Keratinocyte (primary cell): Measurements from ENCODE around the gene ADGRV1. TPM values are rescaled to one million over a fixed set of nuclear protein-coding genes. Genes with fewer than 3 reads are reported as not detected.
A peak's percentile ranks its signal among the peaks of the same experiment; 100 is the strongest.

ENCODE experiments used
- DNase-seq: peaks from one replicate; pipeline ENCODE4 v3.0.0-alpha.2; 2011; ENCODE audit warnings: low read depth, missing footprints, low spot score
- FAIRE-seq: peaks from 2 replicates; lab custom pipeline; 2011; peaks lifted over from hg19 to GRCh38; lab: Jason Lieb, UNC
- H2AFZ ChIP-seq: 2 replicates; pipeline ENCODE4 v1.6.0; 2012; ENCODE audit warnings: low read length, control low read depth, inconsistent platforms; ENCODE audit not compliant: control insufficient read depth
- H3K27ac ChIP-seq: 2 replicates; pipeline ENCODE4 v1.5.1; 2011; ENCODE audit warnings: low read length; ENCODE audit not compliant: control insufficient read depth, insufficient read depth
- H3K27me3 ChIP-seq: 3 replicates; pipeline ENCODE4 v1.6.0; 2011; ENCODE audit warnings: low read length; ENCODE audit not compliant: control insufficient read depth, insufficient read depth; ENCODE audit errors: extremely low read depth
- H3K36me3 ChIP-seq, 2 experiments: 2 replicates in 1 of 2; 3 replicates in 1 of 2; pipeline ENCODE4 v1.5.1; 2011; ENCODE audit warnings: low read length in 2 of 2, mild to moderate bottlenecking in 1 of 2; ENCODE audit not compliant: control insufficient read depth in 2 of 2, insufficient read depth in 2 of 2; ENCODE audit errors: extremely low read depth in 1 of 2
- H3K4me1 ChIP-seq: 3 replicates; pipeline ENCODE4 v1.5.1; 2011; ENCODE audit warnings: low read length; ENCODE audit not compliant: control insufficient read depth, insufficient read depth; ENCODE audit errors: extremely low read depth
- H3K4me2 ChIP-seq: 3 replicates; pipeline ENCODE4 v1.6.0; 2011; ENCODE audit warnings: low read depth, low read length; ENCODE audit not compliant: control insufficient read depth, insufficient read depth; ENCODE audit errors: extremely low read depth
- H3K4me3 ChIP-seq, 3 experiments: fragments of 200-600 bp in 1 of 3; sonication (generic) in 1 of 3; 2 replicates in 2 of 3; 3 replicates in 1 of 3; pipeline ENCODE4 v1.5.1; 2011 to 2016; ENCODE audit warnings: low read length in 3 of 3, mild to moderate bottlenecking in 3 of 3, control low read depth in 2 of 3, inconsistent platforms in 1 of 3, low read depth in 1 of 3, mixed read lengths in 1 of 3, mixed run types in 1 of 3, moderate library complexity in 1 of 3; ENCODE audit not compliant: control insufficient read depth in 2 of 3, insufficient read depth in 2 of 3; ENCODE audit errors: extremely low read depth in 1 of 3
- H3K79me2 ChIP-seq: 2 replicates; pipeline ENCODE4 v1.6.0; 2012; ENCODE audit warnings: low read length; ENCODE audit not compliant: control insufficient read depth, insufficient read depth
- H3K9ac ChIP-seq: 3 replicates; pipeline ENCODE4 v1.6.0; 2011; ENCODE audit warnings: low read length; ENCODE audit not compliant: control insufficient read depth, insufficient read depth; ENCODE audit errors: extremely low read depth
- H3K9me1 ChIP-seq: 3 replicates; pipeline ENCODE4 v1.6.0; 2011; ENCODE audit warnings: low read length; ENCODE audit not compliant: control insufficient read depth, insufficient read depth; ENCODE audit errors: extremely low read depth
- H3K9me3 ChIP-seq: 2 replicates; pipeline ENCODE4 v1.5.1; 2012; ENCODE audit warnings: low read depth, low read length; ENCODE audit not compliant: control insufficient read depth
- H4K20me1 ChIP-seq: 3 replicates; pipeline ENCODE4 v1.6.0; 2011; ENCODE audit warnings: low read length; ENCODE audit not compliant: control insufficient read depth, insufficient read depth; ENCODE audit errors: extremely low read depth
- EZH2 ChIP-seq: IDR thresholded peaks from one replicate; pipeline ENCODE4 v1.6.1; 2012; ENCODE audit warnings: inconsistent platforms, mild to moderate bottlenecking, low read length, moderate library complexity
- dilution Hi-C: fragments of 300-500 bp; cut with MboI; formaldehyde crosslinking; loops from one replicate; pipeline ENCODE4 v1.7.0; 2020; ENCODE audit warnings: low sequenced_read_pairs; ENCODE audit not compliant: extremely low pct_ligation_motif_present
- polyA plus RNA-seq, 5 experiments: library from polyadenylated mRNA; depleted of rRNA in 3 of 5; stranded (reverse) in 3 of 5; stranded (forward) in 1 of 5; unstranded in 1 of 5; fragments of >200 nt; gene quantifications; 1 replicate in 1 of 5; 2 replicates in 3 of 5; 3 replicates in 1 of 5; pipeline versions ENCODE4 v1.2.1 to v1.2.3, GENCODE V29; 2011 to 2012; ENCODE audit warnings: missing spikeins in 2 of 5, low read depth in 1 of 5, low replicate concordance in 1 of 5
- TF ChIP-seq, protein P1 (sequence below), 3 experiments: IDR thresholded peaks in 1 of 3; conservative IDR thresholded peaks in 1 of 3; optimal IDR thresholded peaks in 1 of 3; 2 replicates in 2 of 3; 3 replicates in 1 of 3; pipeline versions ENCODE3 to v1.5.1; 2011; ENCODE audit warnings: low read length in 3 of 3, mild to moderate bottlenecking in 3 of 3, moderate library complexity in 2 of 3, control low read depth in 1 of 3, inconsistent platforms in 1 of 3; ENCODE audit not compliant: insufficient read depth in 2 of 3; ENCODE audit errors: extremely low read depth in 1 of 3

ADGRV1 gene
- polyA plus RNA-seq, 1 donor (not counting 4 experiments of a cell fraction or from before 2014, with no cell fraction given) = 0.05 TPM

DNA sequence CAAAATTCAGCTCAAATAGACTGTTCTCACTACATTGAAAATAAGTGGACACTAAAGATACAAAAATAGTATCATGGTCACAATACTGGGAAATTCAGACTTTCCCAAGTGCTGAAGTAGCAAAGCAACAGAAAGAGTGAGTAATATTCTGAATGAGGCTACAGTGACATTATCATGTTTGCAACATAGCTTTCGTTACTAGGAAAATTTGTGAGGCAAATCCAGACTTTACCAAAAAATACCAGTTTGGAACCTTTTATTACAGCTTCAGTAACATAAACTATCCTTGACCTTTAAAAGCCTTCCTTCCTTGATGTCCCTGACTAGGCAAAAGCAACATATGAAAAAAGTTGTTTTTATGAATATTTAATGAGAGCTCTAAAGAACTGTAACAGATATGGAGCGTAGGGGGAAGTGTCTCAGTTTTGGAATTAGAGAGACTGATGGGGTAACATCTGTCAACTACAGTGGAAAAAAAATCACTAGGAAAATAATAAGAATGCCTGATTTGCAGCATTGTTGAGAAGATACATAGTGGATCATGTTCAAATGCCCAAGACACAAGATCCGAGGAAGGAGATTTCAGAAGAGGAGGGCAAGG is 312.9 kb downstream of the ADGRV1 start:
- TF ChIP-seq, protein P1, sequence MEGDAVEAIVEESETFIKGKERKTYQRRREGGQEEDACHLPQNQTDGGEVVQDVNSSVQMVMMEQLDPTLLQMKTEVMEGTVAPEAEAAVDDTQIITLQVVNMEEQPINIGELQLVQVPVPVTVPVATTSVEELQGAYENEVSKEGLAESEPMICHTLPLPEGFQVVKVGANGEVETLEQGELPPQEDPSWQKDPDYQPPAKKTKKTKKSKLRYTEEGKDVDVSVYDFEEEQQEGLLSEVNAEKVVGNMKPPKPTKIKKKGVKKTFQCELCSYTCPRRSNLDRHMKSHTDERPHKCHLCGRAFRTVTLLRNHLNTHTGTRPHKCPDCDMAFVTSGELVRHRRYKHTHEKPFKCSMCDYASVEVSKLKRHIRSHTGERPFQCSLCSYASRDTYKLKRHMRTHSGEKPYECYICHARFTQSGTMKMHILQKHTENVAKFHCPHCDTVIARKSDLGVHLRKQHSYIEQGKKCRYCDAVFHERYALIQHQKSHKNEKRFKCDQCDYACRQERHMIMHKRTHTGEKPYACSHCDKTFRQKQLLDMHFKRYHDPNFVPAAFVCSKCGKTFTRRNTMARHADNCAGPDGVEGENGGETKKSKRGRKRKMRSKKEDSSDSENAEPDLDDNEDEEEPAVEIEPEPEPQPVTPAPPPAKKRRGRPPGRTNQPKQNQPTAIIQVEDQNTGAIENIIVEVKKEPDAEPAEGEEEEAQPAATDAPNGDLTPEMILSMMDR (optimal IDR thresholded peaks at IDR 0.05 in 1 of 3, IDR thresholded peaks at IDR 0.05 in 1 of 3, conservative IDR thresholded peaks at IDR 0.05 in 1 of 3; ENCODE audit: extremely low read depth in 1 of 3, insufficient read depth in 2 of 3, low read length in 3 of 3) = no peak
- no peak for TF ChIP-seq EZH2
- DNase-seq (no peak), FAIRE-seq (no peak)
- no peaks in the 10 kb centered on the region for H3K79me2 ChIP-seq
- H3K36me3 ChIP-seq = no peaks in the 10 kb centered on the region
- H3K9me1 ChIP-seq = no peaks in the 10 kb centered on the region
- no peak overlapping the region for H3K4me2 ChIP-seq
- dilution Hi-C loops = no loop called here
- no peak overlapping the region for H2AFZ ChIP-seq
- H3K9ac ChIP-seq = no peak overlapping the region
- no peaks in the 10 kb centered on the region for H3K27me3 ChIP-seq
- no peaks in the 10 kb centered on the region for H3K4me1 ChIP-seq
- H3K27ac ChIP-seq = no peak overlapping the region
- no peaks in the 10 kb centered on the region for H3K9me3 ChIP-seq
- no peaks in the 10 kb centered on the region for H4K20me1 ChIP-seq
- no peak overlapping the region for H3K4me3 ChIP-seq

DNA sequence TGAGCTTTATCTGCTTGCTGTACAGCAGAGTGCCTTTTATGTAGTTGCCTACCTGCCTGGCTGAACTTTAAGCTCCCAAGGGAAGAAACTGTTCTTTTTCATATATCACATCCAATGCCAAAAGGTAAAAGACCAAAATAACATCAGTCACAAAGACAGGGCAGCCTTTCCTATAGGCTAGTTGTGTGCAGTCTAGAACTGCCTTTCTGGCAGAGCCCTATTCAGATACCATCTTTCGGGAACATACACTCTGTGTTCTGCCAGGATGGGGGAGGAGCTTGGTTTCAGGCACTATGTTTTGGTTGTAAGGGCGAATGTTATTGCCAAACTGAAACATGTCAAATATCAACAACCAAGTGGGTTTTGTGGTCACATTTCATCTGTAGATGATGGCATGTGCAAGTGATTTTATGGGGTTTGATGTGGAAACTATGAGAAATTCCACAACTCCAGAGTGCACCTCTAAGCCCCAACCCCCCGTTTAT is 314.5 kb downstream of the ADGRV1 start:
- dilution Hi-C loops = no loop called here
- Histone ChIP-seq H3K9ac (no peak overlapping the region), H2AFZ (peak overlapping the region; percentile 13), H3K4me2 (peak overlapping the region; percentile 14), H4K20me1 (no peaks in the 10 kb centered on the region), H3K9me3 (no peaks in the 10 kb centered on the region), H3K36me3 (no peaks in the 10 kb centered on the region), H3K27ac (no peak overlapping the region), H3K4me1 (no peaks in the 10 kb centered on the region), H3K9me1 (no peaks in the 10 kb centered on the region), H3K4me3 (no peak overlapping the region), H3K79me2 (no peaks in the 10 kb centered on the region), H3K27me3 (no peaks in the 10 kb centered on the region)
- DNase-seq (no peak), FAIRE-seq (no peak)
- no peak for TF ChIP-seq EZH2
- TF ChIP-seq, protein P1 (optimal IDR thresholded peaks at IDR 0.05 in 1 of 3, IDR thresholded peaks at IDR 0.05 in 1 of 3, conservative IDR thresholded peaks at IDR 0.05 in 1 of 3; ENCODE audit: extremely low read depth in 1 of 3, insufficient read depth in 2 of 3, low read length in 3 of 3) = no peak
